HG03432 (cell line): Measurements from ENCODE around the gene TMEM14A.

ENCODE experiments used
- ATAC-seq: cut with Tn5 transposase; IDR thresholded peaks from one replicate; pipeline ENCODE4 v1.9.1; 2021; ENCODE audit warnings: mild to moderate bottlenecking, moderate library complexity; ENCODE audit not compliant: unreplicated experiment

Gene TMEM14A

GRCh38 chr6:52731719-52732118, 60.8 kb downstream of the TMEM14A start:
- ATAC-seq: no peak

- no peak for ATAC-seq
These were observed 62.3 kb downstream of the TMEM14A start for GRCh38 chr6:52733172-52733571.

GRCh38 chr6:52734072-52734471, 63.2 kb downstream of the TMEM14A start:
- ATAC-seq: no peak

GRCh38 chr6:52735071-52735470, 64.2 kb downstream of the TMEM14A start:
- ATAC-seq: no peak

GRCh38 chr6:52736145-52736544, 65.2 kb downstream of the TMEM14A start:
- ATAC-seq: no peak
